Fibroblast of skin of left quadriceps (primary cell): ENCODE data around the gene ABCA4.

Experiments used
- DNase-seq, 2 experiments: peaks; one replicate each; pipeline ENCODE4 v3.0.0-alpha.2; 2013; ENCODE audit warnings: low read depth in 2 of 2

ABCA4 gene

GRCh38 chr1:94050675-94051074 lies 70.3 kb downstream of the ABCA4 start:
- no peak for DNase-seq

GRCh38 chr1:94050254-94050653 lies 70.7 kb downstream of the ABCA4 start:
- DNase-seq = no peak

DNA sequence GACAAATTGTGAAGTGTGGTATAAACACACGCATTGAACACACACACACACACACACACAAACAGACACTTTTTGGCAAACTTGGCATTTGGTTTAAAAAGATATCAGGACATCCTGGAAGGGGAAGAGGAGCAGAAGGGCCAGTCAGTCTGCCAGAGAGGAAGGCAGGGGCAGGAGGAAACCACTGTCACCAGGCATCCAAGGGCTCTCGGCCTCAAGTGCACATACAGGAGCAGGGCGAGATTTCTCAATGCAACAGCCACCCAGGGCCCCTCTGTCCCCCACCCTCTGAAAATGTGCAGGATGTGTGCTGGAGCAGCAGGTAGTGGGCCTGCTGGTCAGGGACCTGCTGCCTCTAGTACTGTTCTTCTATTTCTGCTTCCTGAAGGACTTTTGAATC lies 71.2 kb downstream of the ABCA4 start:
- no peak for DNase-seq

GRCh38 chr1:94048413-94049164 lies 72.4 kb downstream of the ABCA4 start:
- DNase-seq = no peak

- no peak for DNase-seq
Observed at GRCh38 chr1:94047949-94048348, 73.0 kb downstream of the ABCA4 start.

DNA sequence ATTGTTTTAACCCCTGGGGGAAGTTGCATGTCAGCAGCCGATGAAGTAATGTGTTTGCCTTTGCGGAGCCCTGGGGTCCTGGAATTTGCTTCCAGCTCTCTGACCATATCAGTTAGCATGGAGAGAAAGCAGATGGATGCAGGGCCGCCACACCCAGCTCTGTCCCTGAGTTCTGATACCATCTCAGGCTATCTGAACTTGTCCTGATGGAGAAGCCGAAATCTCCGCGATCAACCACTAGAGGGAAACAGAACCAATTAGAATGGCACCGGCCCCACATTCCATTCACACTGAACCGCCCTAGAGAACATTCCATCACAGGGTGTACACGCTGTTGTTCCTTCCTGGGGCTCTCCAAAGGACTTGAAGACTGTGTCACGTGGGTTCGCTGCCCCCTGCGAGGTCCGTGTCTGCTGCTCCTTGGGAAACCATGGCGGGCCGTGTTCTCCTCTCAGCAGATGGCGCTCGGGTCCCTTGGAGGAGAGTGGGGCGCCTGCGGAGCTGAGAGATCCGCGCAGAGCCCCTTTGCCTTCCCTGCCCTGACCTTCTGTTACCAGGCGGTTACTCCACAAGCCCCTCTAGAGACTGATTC lies 75.4 kb downstream of the ABCA4 start:
- peak; percentile 93 to 94 for DNase-seq

DNA sequence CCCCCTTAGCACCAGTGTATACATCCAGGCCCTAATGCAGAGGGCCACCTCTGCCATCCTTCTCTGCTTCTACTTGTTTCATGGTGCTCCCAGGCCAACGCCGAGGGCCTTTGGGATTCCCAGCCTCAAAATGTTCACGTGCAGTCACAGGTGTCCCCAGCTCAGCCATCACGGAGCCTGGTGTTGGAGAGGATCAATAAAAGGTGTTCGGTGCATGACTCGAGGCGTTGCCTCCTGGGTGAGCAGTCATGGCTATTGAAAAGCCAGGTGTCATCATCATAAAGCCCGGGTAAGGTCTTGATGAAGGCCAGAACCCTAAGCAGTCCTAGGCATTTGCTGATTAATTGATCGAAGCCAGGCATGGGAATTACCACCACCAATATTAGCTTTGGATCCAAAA lies 76.1 kb downstream of the ABCA4 start:
- DNase-seq = no peak

- DNase-seq = no peak
Observed at GRCh38 chr1:94044290-94044790, 76.6 kb downstream of the ABCA4 start.

DNA sequence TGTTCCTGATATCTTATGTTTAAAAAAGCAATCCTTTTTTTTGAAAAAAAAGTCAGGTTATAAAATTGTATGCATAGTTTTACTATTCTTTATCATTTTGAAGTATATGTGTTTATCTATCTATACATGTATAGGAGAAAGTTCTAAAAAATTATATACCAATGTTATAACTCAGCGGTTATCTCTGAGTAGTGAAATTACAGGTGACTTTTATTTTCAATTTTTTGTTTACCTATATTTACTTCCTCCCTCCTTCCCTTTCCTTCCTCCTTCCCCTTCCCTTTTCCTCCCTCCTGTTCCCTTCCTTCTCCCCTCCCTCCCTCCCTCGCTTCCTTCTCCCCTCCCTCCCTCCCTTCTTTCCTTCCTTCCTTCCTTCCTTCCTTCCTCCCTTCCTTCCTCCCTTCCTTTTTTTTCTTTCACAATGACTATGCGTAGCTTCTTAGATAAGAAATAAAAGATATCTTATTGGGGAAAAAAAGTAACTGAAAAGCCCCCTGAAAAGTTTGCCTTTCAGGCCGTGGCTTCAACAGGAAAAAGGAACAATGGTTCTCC lies 77.1 kb downstream of the ABCA4 start:
- no peak for DNase-seq

DNA sequence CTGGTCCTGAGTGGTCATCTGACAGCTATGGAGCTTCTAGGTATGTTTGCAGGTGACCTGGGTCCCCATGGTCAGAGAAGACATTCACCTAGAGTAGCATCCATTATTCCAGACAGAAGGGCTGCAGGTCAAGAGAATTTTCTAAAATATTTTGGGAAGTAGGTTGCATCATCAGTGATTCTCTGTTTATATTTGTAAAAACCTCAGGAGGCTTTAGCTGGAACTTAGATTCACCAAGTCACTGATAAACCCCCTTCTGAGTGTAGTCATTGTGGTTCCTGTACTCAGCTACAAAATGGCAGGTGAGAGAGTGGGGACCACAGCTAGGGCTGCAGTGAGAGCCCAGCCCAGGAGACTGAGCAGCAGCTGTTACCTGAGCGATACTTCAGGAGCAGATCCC lies 78.6 kb downstream of the ABCA4 start:
- DNase-seq = no peak

GRCh38 chr1:94039871-94040569 lies 80.9 kb downstream of the ABCA4 start:
- no peak for DNase-seq

- no peak for DNase-seq
Observed at GRCh38 chr1:94039514-94039870, 81.5 kb downstream of the ABCA4 start.

DNA sequence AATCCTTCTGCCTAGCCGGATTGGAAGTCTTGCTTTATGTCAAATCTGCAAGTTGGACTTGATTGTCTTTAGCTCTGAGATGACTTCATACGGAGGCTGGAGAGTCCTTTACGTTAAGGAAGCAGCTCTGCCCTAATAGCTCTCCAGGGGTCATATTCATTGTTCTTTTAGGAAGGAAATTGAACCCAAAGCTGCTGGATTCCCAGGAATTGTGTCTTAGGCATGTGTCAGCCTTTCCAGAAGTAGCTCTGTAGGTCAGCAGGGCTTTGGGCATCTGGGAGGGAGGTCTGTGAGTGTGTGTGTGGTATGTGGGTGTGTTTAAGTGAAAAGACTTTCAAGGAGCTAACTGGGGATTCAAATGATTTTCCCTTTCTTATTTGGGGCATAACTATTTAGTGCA lies 82.4 kb downstream of the ABCA4 start:
- DNase-seq = no peak

GRCh38 chr1:94037392-94038229 lies 83.3 kb downstream of the ABCA4 start:
- no peak for DNase-seq

DNA sequence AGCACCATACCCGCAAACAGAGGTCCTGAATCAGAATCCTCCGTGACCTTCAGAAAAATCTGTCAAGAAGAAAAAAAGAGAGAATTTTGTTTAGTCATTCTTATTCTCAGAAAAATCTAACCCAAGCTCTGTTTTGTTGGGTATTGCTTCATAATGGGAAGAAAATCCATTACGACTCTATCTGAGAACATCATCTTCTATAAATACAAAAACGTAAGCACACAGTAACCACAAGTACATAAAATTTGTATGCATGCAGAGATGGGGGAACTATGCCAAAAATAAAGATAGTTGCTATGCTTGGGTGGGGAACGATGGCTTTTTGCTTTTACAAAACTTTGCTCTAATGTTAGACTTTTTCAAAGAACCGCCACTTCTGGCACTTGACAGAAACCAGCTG lies 84.2 kb downstream of the ABCA4 start:
- DNase-seq = peak; percentile 66 to 73

DNA sequence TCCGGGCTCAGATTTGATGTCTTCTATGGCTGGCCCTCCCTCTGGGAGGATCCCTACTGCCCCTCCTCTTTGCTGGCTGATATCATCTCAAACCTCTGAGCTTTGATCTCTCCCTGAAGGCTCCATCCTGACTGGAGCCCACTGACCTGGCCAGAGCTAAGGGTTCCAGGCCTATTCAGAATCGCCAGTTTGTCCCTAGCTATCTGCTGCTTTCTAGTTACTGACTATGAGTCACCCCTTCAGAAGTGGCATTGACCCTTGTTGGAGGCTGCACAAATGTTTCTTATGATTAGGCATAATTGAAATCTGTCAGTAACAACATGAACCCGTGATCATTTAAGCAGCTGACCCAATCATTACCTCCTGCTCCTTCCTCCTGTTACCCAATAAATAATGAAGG lies 87.1 kb downstream of the ABCA4 start:
- DNase-seq = no peak

DNA sequence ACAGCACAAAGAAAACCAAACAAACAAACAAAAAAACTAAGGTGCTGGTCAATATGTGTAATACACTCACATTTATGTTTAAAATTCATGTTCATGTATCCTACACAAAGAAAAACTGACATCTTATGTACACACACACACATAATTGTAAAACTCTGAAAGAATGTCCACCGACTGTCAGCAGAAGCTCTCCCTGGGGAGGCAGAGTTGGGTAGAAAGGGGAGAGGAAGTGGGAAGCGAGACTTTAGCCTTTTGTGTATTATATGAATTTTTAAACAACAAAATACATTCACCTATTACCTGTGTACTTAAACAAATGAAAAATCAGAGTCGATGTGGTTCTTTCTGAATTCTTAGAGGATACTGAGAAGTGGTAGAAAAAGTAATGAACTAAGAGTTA lies 88.3 kb downstream of the ABCA4 start:
- no peak for DNase-seq

DNA sequence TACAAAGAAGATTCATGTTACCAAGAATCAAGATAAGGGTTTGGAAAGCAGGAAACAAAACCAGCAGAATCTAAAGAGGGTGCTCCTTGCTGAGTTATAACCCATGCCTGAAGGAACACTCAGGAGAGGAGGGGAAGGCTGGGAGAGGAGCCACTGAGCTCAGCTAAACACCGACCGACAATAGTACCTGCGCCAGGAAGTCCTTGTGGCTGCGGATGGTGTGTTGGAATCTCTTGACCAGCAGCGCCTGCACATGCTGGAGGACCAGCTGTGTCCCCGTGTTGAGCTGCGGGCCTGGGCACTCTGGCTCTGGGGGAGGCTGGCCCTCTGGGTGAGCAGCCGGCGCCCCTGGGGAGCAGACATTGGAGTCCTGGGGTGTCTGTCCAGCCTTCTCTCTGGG lies 89.4 kb downstream of the ABCA4 start:
- no peak for DNase-seq

DNA sequence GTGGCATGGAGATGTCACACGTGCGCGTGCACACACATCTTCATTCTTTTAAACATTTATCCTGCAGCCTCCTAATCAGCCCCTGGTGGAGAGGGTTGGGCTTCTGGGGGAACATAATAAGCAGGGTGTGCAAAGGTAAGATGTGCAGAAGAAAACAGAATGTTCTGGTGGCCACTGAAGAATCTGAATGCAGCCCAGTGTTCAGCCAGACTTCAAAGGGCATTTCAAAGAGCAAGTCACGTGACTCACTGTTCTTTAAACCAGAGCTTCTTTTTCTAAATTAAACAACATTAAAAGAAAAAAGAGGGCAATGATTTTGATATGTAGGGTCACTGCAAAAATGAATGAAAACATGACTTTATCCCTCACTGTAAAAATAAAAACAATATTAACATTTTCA lies 89.8 kb downstream of the ABCA4 start:
- no peak for DNase-seq

GRCh38 chr1:94029130-94029993 lies 91.6 kb downstream of the ABCA4 start:
- DNase-seq = no peak
